ENCODE measurements around the gene MAF. TPM values are rescaled to one million over a fixed set of nuclear protein-coding genes. Genes with fewer than 3 reads are reported as not detected.

Gene MAF
- total and polyA plus RNA-seq, 2 donors, result 20.2 to 42.2 TPM

- Histone ChIP-seq H3K4me1 (ENCODE audit: control insufficient read depth in 2 of 2, insufficient read depth in 2 of 2, low read length in 2 of 2) (no peaks in the 10 kb centered on the region), H3K27me3 (ENCODE audit: control insufficient read depth in 2 of 2, insufficient read depth in 1 of 2, low read length in 1 of 2) (no peaks in the 10 kb centered on the region), H3K27ac (ENCODE audit: low read depth in 1 of 2, low read length in 1 of 2) (no peak overlapping the region), H3K36me3 (ENCODE audit: control insufficient read depth in 2 of 2, insufficient read depth in 2 of 2, low read length in 1 of 2) (no peaks in the 10 kb centered on the region), H3K4me3 (ENCODE audit: low read length in 2 of 2) (no peak overlapping the region), H3K9me3 (ENCODE audit: control insufficient read depth in 2 of 2, insufficient read depth in 1 of 2, low read length in 1 of 2) (no peaks in the 10 kb centered on the region)
- no peak for DNase-seq (ENCODE audit: low read depth in 6 of 9, low spot score in 9 of 9)
- 90% methylated on average over 9 of the region's 9 CpGs for WGBS
These were observed 28.5 kb downstream of the MAF start for GRCh38 chr16:79571903-79572535.

- no peak overlapping the region for H3K27ac ChIP-seq (ENCODE audit: low read depth in 1 of 2, low read length in 1 of 2)
- WGBS, result 64% methylated on average over 8 of the region's 8 CpGs
- DNase-seq (ENCODE audit: low read depth in 6 of 9, low spot score in 9 of 9), result no peak
- no peaks in the 10 kb centered on the region for H3K4me1 ChIP-seq (ENCODE audit: control insufficient read depth in 2 of 2, insufficient read depth in 2 of 2, low read length in 2 of 2)
- no peaks in the 10 kb centered on the region for H3K27me3 ChIP-seq (ENCODE audit: control insufficient read depth in 2 of 2, insufficient read depth in 1 of 2, low read length in 1 of 2)
- no peaks in the 10 kb centered on the region for H3K36me3 ChIP-seq (ENCODE audit: control insufficient read depth in 2 of 2, insufficient read depth in 2 of 2, low read length in 1 of 2)
- no peak overlapping the region for H3K4me3 ChIP-seq (ENCODE audit: low read length in 2 of 2)
- H3K9me3 ChIP-seq (ENCODE audit: control insufficient read depth in 2 of 2, insufficient read depth in 1 of 2, low read length in 1 of 2), result no peaks in the 10 kb centered on the region
These were observed 29.3 kb downstream of the MAF start for GRCh38 chr16:79571065-79571902.

- no peaks in the 10 kb centered on the region for H3K4me1 ChIP-seq (ENCODE audit: control insufficient read depth in 2 of 2, insufficient read depth in 2 of 2, low read length in 2 of 2)
- WGBS, result 97% methylated on average over 6 of the region's 6 CpGs
- no peak for DNase-seq (ENCODE audit: low read depth in 6 of 9, low spot score in 9 of 9)
- H3K9me3 ChIP-seq (ENCODE audit: control insufficient read depth in 2 of 2, insufficient read depth in 1 of 2, low read length in 1 of 2), result no peaks in the 10 kb centered on the region
- H3K27me3 ChIP-seq (ENCODE audit: control insufficient read depth in 2 of 2, insufficient read depth in 1 of 2, low read length in 1 of 2), result no peaks in the 10 kb centered on the region
- no peak overlapping the region for H3K4me3 ChIP-seq (ENCODE audit: low read length in 2 of 2)
- H3K36me3 ChIP-seq (ENCODE audit: control insufficient read depth in 2 of 2, insufficient read depth in 2 of 2, low read length in 1 of 2), result no peaks in the 10 kb centered on the region
- H3K27ac ChIP-seq (ENCODE audit: low read depth in 1 of 2, low read length in 1 of 2), result no peak overlapping the region
These were observed 35.8 kb downstream of the MAF start for GRCh38 chr16:79564671-79565107.

- no peaks in the 10 kb centered on the region for H3K36me3 ChIP-seq (ENCODE audit: control insufficient read depth in 2 of 2, insufficient read depth in 2 of 2, low read length in 1 of 2)
- H3K27me3 ChIP-seq (ENCODE audit: control insufficient read depth in 2 of 2, insufficient read depth in 1 of 2, low read length in 1 of 2), result no peaks in the 10 kb centered on the region
- H3K4me3 ChIP-seq (ENCODE audit: low read length in 2 of 2), result no peak overlapping the region
- H3K9me3 ChIP-seq (ENCODE audit: control insufficient read depth in 2 of 2, insufficient read depth in 1 of 2, low read length in 1 of 2), result no peaks in the 10 kb centered on the region
- WGBS, result 96% methylated on average over 4 of the region's 4 CpGs
- DNase-seq (ENCODE audit: low read depth in 6 of 9, low spot score in 9 of 9), result no peak
- H3K4me1 ChIP-seq (ENCODE audit: control insufficient read depth in 2 of 2, insufficient read depth in 2 of 2, low read length in 2 of 2), result no peaks in the 10 kb centered on the region
- H3K27ac ChIP-seq (ENCODE audit: low read depth in 1 of 2, low read length in 1 of 2), result no peak overlapping the region
These were observed 36.6 kb downstream of the MAF start for GRCh38 chr16:79563921-79564320.

- H3K4me1 ChIP-seq (ENCODE audit: control insufficient read depth in 2 of 2, insufficient read depth in 2 of 2, low read length in 2 of 2), result no peaks in the 10 kb centered on the region
- DNase-seq (ENCODE audit: low read depth in 6 of 9, low spot score in 9 of 9), result no peak
- no peak overlapping the region for H3K27ac ChIP-seq (ENCODE audit: low read depth in 1 of 2, low read length in 1 of 2)
- H3K9me3 ChIP-seq (ENCODE audit: control insufficient read depth in 2 of 2, insufficient read depth in 1 of 2, low read length in 1 of 2), result no peaks in the 10 kb centered on the region
- no peaks in the 10 kb centered on the region for H3K27me3 ChIP-seq (ENCODE audit: control insufficient read depth in 2 of 2, insufficient read depth in 1 of 2, low read length in 1 of 2)
- H3K36me3 ChIP-seq (ENCODE audit: control insufficient read depth in 2 of 2, insufficient read depth in 2 of 2, low read length in 1 of 2), result no peaks in the 10 kb centered on the region
- 95% methylated on average over 5 of the region's 5 CpGs for WGBS
- H3K4me3 ChIP-seq (ENCODE audit: low read length in 2 of 2), result no peak overlapping the region
These were observed 38.2 kb downstream of the MAF start for GRCh38 chr16:79562166-79562823.

- H3K4me1 ChIP-seq (ENCODE audit: control insufficient read depth in 2 of 2, insufficient read depth in 2 of 2, low read length in 2 of 2), result no peaks in the 10 kb centered on the region
- H3K36me3 ChIP-seq (ENCODE audit: control insufficient read depth in 2 of 2, insufficient read depth in 2 of 2, low read length in 1 of 2), result no peaks in the 10 kb centered on the region
- no peak for DNase-seq (ENCODE audit: low read depth in 6 of 9, low spot score in 9 of 9)
- H3K27ac ChIP-seq (ENCODE audit: low read depth in 1 of 2, low read length in 1 of 2), result no peak overlapping the region
- H3K27me3 ChIP-seq (ENCODE audit: control insufficient read depth in 2 of 2, insufficient read depth in 1 of 2, low read length in 1 of 2), result no peaks in the 10 kb centered on the region
- H3K4me3 ChIP-seq (ENCODE audit: low read length in 2 of 2), result no peak overlapping the region
- H3K9me3 ChIP-seq (ENCODE audit: control insufficient read depth in 2 of 2, insufficient read depth in 1 of 2, low read length in 1 of 2), result no peaks in the 10 kb centered on the region
- WGBS, result 98% methylated on average over 5 of the region's 5 CpGs
These were observed 38.8 kb downstream of the MAF start for GRCh38 chr16:79561729-79562128.

- Histone ChIP-seq H3K4me1 (ENCODE audit: control insufficient read depth in 2 of 2, insufficient read depth in 2 of 2, low read length in 2 of 2) (no peaks in the 10 kb centered on the region), H3K9me3 (ENCODE audit: control insufficient read depth in 2 of 2, insufficient read depth in 1 of 2, low read length in 1 of 2) (no peaks in the 10 kb centered on the region), H3K27me3 (ENCODE audit: control insufficient read depth in 2 of 2, insufficient read depth in 1 of 2, low read length in 1 of 2) (no peaks in the 10 kb centered on the region), H3K27ac (ENCODE audit: low read depth in 1 of 2, low read length in 1 of 2) (no peak overlapping the region), H3K36me3 (ENCODE audit: control insufficient read depth in 2 of 2, insufficient read depth in 2 of 2, low read length in 1 of 2) (no peaks in the 10 kb centered on the region), H3K4me3 (ENCODE audit: low read length in 2 of 2) (no peak overlapping the region)
- WGBS, result 96% methylated on average over 1 of the region's 1 CpG
- no peak for DNase-seq (ENCODE audit: low read depth in 6 of 9, low spot score in 9 of 9)
These were observed 39.6 kb downstream of the MAF start for GRCh38 chr16:79560923-79561322.

- Histone ChIP-seq H3K27me3 (ENCODE audit: control insufficient read depth in 2 of 2, insufficient read depth in 1 of 2, low read length in 1 of 2) (no peaks in the 10 kb centered on the region), H3K27ac (ENCODE audit: low read depth in 1 of 2, low read length in 1 of 2) (no peak overlapping the region), H3K9me3 (ENCODE audit: control insufficient read depth in 2 of 2, insufficient read depth in 1 of 2, low read length in 1 of 2) (no peaks in the 10 kb centered on the region), H3K4me1 (ENCODE audit: control insufficient read depth in 2 of 2, insufficient read depth in 2 of 2, low read length in 2 of 2) (no peaks in the 10 kb centered on the region), H3K4me3 (ENCODE audit: low read length in 2 of 2) (no peak overlapping the region), H3K36me3 (ENCODE audit: control insufficient read depth in 2 of 2, insufficient read depth in 2 of 2, low read length in 1 of 2) (no peaks in the 10 kb centered on the region)
- no peak for DNase-seq (ENCODE audit: low read depth in 6 of 9, low spot score in 9 of 9)
- 87% methylated on average over 2 of the region's 2 CpGs for WGBS
These were observed 40.2 kb downstream of the MAF start for GRCh38 chr16:79560318-79560717.

GRCh38 chr16:79559532-79559931 is 41.0 kb downstream of the MAF start:
- H3K4me1 ChIP-seq (ENCODE audit: control insufficient read depth in 2 of 2, insufficient read depth in 2 of 2, low read length in 2 of 2), result no peaks in the 10 kb centered on the region
- H3K36me3 ChIP-seq (ENCODE audit: control insufficient read depth in 2 of 2, insufficient read depth in 2 of 2, low read length in 1 of 2), result no peaks in the 10 kb centered on the region
- no peaks in the 10 kb centered on the region for H3K9me3 ChIP-seq (ENCODE audit: control insufficient read depth in 2 of 2, insufficient read depth in 1 of 2, low read length in 1 of 2)
- H3K4me3 ChIP-seq (ENCODE audit: low read length in 2 of 2), result no peak overlapping the region
- no peak for DNase-seq (ENCODE audit: low read depth in 6 of 9, low spot score in 9 of 9)
- H3K27ac ChIP-seq (ENCODE audit: low read depth in 1 of 2, low read length in 1 of 2), result no peak overlapping the region
- 99% methylated on average over 1 of the region's 1 CpG for WGBS
- no peaks in the 10 kb centered on the region for H3K27me3 ChIP-seq (ENCODE audit: control insufficient read depth in 2 of 2, insufficient read depth in 1 of 2, low read length in 1 of 2)

Measured in thymus (tissue), 11 donors.